ENCODE measurements around the gene RBBP5. TPM values are rescaled to one million over a fixed set of nuclear protein-coding genes. Genes with fewer than 3 reads are reported as not detected.

Gene RBBP5
- total RNA-seq, 1 experiment from 2014 or later, result 23.8 TPM

GRCh38 chr1:205147191-205147835, 25.5 kb upstream of the RBBP5 start:
- no peaks in the 10 kb centered on the region for H3K27me3 Mint-ChIP-seq (ENCODE audit: low read depth)
- H3K4me1 Mint-ChIP-seq, result peaks cover 6% of the 10 kb centered on the region
- ATAC-seq (no peak), DNase-seq (ENCODE audit: low spot score) (no peak)
- H3K4me3 Mint-ChIP-seq, result no peak overlapping the region
- H3K36me3 Mint-ChIP-seq, result peaks cover 12% of the 10 kb centered on the region
- TF ChIP-seq HMGXB4 (CRISPR knock-in tag; IDR thresholded peaks at IDR 0.05), result no peak
- TF ChIP-seq TEAD1 (CRISPR knock-in tag; IDR thresholded peaks at IDR 0.05), result no peak
- TF ChIP-seq CDX4 (CRISPR knock-in tag; IDR thresholded peaks at IDR 0.05; ENCODE audit: borderline replicate concordance), result no peak
- no peak for TF ChIP-seq CREM (CRISPR knock-in tag; IDR thresholded peaks at IDR 0.05)
- TF ChIP-seq ZNF512 (CRISPR knock-in tag; IDR thresholded peaks at IDR 0.05; ENCODE audit: borderline replicate concordance), result no peak
- TF ChIP-seq ZBTB43 (CRISPR knock-in tag; IDR thresholded peaks at IDR 0.05), result no peak
- no peak for TF ChIP-seq AR (CRISPR knock-in tag; IDR thresholded peaks at IDR 0.05)
- H3K9me3 Mint-ChIP-seq, result no peaks in the 10 kb centered on the region
- CTCF ChIA-PET, result interaction anchor here (1.8 to 4.2 kb wide), 2 partner anchors 86 to 109 kb away, joined by 5 to 17 read pairs; no protein-coding TSS in a partner anchor
- POLR2A ChIA-PET, result no interaction called here
- H3K27ac Mint-ChIP-seq, result peak overlapping the region; percentile 10; the same call in 1 of the 2 replicates

- ATAC-seq, result no peak
- Mint-ChIP-seq H3K27ac (peak overlapping the region; percentile 33; the same call in 1 of the 2 replicates), H3K4me1 (peaks cover 8% of the 10 kb centered on the region), H3K36me3 (peaks cover 14% of the 10 kb centered on the region), H3K4me3 (no peak overlapping the region), H3K9me3 (peaks cover 5% of the 10 kb centered on the region), H3K27me3 (ENCODE audit: low read depth) (no peaks in the 10 kb centered on the region)
- ChIA-PET CTCF (interaction anchor here (1.3 to 4.2 kb wide), 2 partner anchors 83 to 85 kb away, joined by 5 to 17 read pairs; no protein-coding TSS in a partner anchor), POLR2A (no interaction called here)
- DNase-seq (ENCODE audit: low spot score), result no peak
- no peak for TF ChIP-seq GRHL2 (CRISPR knock-in tag; IDR thresholded peaks at IDR 0.05; ENCODE audit: insufficient replicate concordance, severe bottlenecking)
- TF ChIP-seq GABPB1 (CRISPR knock-in tag; IDR thresholded peaks at IDR 0.05), result no peak
- no peak for TF ChIP-seq E2F5 (CRISPR knock-in tag; IDR thresholded peaks at IDR 0.05)
- TF ChIP-seq PRRX2 (CRISPR knock-in tag; IDR thresholded peaks at IDR 0.05), result no peak
- TF ChIP-seq FOXP1 (CRISPR knock-in tag; IDR thresholded peaks at IDR 0.05; ENCODE audit: borderline replicate concordance), result no peak
- TF ChIP-seq ZBTB43 (CRISPR knock-in tag; IDR thresholded peaks at IDR 0.05), result no peak
- TF ChIP-seq CBFB (CRISPR knock-in tag; IDR thresholded peaks at IDR 0.05; ENCODE audit: low read depth), result no peak
- no peak for TF ChIP-seq CTCF (IDR thresholded peaks at IDR 0.05)
- TF ChIP-seq EMX1 (CRISPR knock-in tag; IDR thresholded peaks at IDR 0.05), result no peak
- no peak for TF ChIP-seq E2F1 (CRISPR knock-in tag; IDR thresholded peaks at IDR 0.05)
- TF ChIP-seq SP1 (CRISPR knock-in tag; conservative IDR thresholded peaks at IDR 0.05), result no peak
- TF ChIP-seq ATF3 (CRISPR knock-in tag; conservative IDR thresholded peaks at IDR 0.05), result no peak
- no peak for TF ChIP-seq NFATC4 (CRISPR knock-in tag; IDR thresholded peaks at IDR 0.05)
- no peak for TF ChIP-seq RORB (CRISPR knock-in tag; IDR thresholded peaks at IDR 0.05)
Measured at GRCh38 chr1:205144751-205145150, 23.0 kb upstream of the RBBP5 start.
